Measurements from ENCODE around the gene E2F6. TPM values are rescaled to one million over a fixed set of nuclear protein-coding genes. Genes with fewer than 3 reads are reported as not detected.

The E2F6 gene
- total and polyA plus RNA-seq, 10 of the 15 experiments (the other 5 are each of a cell fraction or from before 2014, with no cell fraction given) = 4.2 to 15.5 (median 11.3) TPM

- no peak for TF ChIP-seq KDM1A (IDR thresholded peaks at IDR 0.05; ENCODE audit: borderline replicate concordance)
- TF ChIP-seq FOS (IDR thresholded peaks at IDR 0.05; ENCODE audit: borderline replicate concordance, extremely low read depth, insufficient read length) = no peak
- TF ChIP-seq PML (IDR thresholded peaks at IDR 0.05; ENCODE audit: low read length) = no peak
- TF ChIP-seq MYC (IDR thresholded peaks at IDR 0.05; ENCODE audit: insufficient read depth, insufficient read length, insufficient replicate concordance, low read length, severe bottlenecking) = no peak
- no peak for TF ChIP-seq ATF2 (IDR thresholded peaks at IDR 0.05; ENCODE audit: low read length)
- TF ChIP-seq, protein P1, sequence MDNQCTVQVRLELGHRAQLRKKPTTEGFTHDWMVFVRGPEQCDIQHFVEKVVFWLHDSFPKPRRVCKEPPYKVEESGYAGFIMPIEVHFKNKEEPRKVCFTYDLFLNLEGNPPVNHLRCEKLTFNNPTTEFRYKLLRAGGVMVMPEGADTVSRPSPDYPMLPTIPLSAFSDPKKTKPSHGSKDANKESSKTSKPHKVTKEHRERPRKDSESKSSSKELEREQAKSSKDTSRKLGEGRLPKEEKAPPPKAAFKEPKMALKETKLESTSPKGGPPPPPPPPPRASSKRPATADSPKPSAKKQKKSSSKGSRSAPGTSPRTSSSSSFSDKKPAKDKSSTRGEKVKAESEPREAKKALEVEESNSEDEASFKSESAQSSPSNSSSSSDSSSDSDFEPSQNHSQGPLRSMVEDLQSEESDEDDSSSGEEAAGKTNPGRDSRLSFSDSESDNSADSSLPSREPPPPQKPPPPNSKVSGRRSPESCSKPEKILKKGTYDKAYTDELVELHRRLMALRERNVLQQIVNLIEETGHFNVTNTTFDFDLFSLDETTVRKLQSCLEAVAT (IDR thresholded peaks at IDR 0.05) = no peak
- TF ChIP-seq HCFC1 (IDR thresholded peaks at IDR 0.05; ENCODE audit: low read length) = no peak
- TF ChIP-seq ZBTB40 (IDR thresholded peaks at IDR 0.05; ENCODE audit: borderline replicate concordance) = no peak
- TF ChIP-seq ZNF217 (IDR thresholded peaks at IDR 0.05) = no peak
- no peak for TF ChIP-seq SMARCA5 (IDR thresholded peaks at IDR 0.05)
These were observed 45.8 kb downstream of the E2F6 start (continued) for GRCh38 chr2:11420190-11420589.
